ENCODE measurements around the gene ZBTB21.

Gene ZBTB21

GRCh38 chr21:42058631-42059111 lies 48.5 kb upstream of the ZBTB21 start:
- H3K4me1 ChIP-seq (ENCODE audit: control insufficient read depth, low read length), result peaks cover 32% of the 10 kb centered on the region
- H3K9me2 ChIP-seq (replicated peaks; ENCODE audit: control insufficient read depth, low read length), result no peaks in the 10 kb centered on the region

GRCh38 chr21:42057851-42058437 lies 47.8 kb upstream of the ZBTB21 start:
- no peaks in the 10 kb centered on the region for H3K9me2 ChIP-seq (replicated peaks; ENCODE audit: control insufficient read depth, low read length)
- H3K4me1 ChIP-seq (ENCODE audit: control insufficient read depth, low read length), result peaks cover 25% of the 10 kb centered on the region
- H4K20me1 ChIP-seq (ENCODE audit: control insufficient read depth, insufficient read depth, low read depth, low read length), result no peaks in the 10 kb centered on the region
- no peak for TF ChIP-seq EZH2phosphoT487 (IDR thresholded peaks at IDR 0.05; ENCODE audit: borderline replicate concordance, low read length)
- TF ChIP-seq CTCF (IDR thresholded peaks at IDR 0.05; ENCODE audit: low read depth, low read length, poor library complexity, severe bottlenecking), result no peak
- no peak overlapping the region for H3K27ac ChIP-seq (ENCODE audit: low read depth, low read length)
- no peak overlapping the region for H3K4me3 ChIP-seq (ENCODE audit: low read length)
- peaks cover 15% of the 10 kb centered on the region for H3F3A ChIP-seq (ENCODE audit: control insufficient read depth, insufficient read depth)
- no peaks in the 10 kb centered on the region for H3K36me3 ChIP-seq (ENCODE audit: control insufficient read depth, low read length)
- no peak overlapping the region for H3K4me2 ChIP-seq (ENCODE audit: low read length)
- H3K79me2 ChIP-seq (ENCODE audit: control insufficient read depth, low read length), result no peaks in the 10 kb centered on the region
- no peaks in the 10 kb centered on the region for H3K9me3 ChIP-seq (ENCODE audit: control insufficient read depth, insufficient read depth, low read length)
- H3K27me3 ChIP-seq (ENCODE audit: control insufficient read depth, low read length), result no peaks in the 10 kb centered on the region

More at GRCh38 chr21:42058631-42059111, 48.5 kb upstream of the ZBTB21 start:
- Histone ChIP-seq H3K4me2 (ENCODE audit: low read length) (no peak overlapping the region), H4K20me1 (ENCODE audit: control insufficient read depth, insufficient read depth, low read depth, low read length) (no peaks in the 10 kb centered on the region), H3F3A (ENCODE audit: control insufficient read depth, insufficient read depth) (peaks cover 22% of the 10 kb centered on the region), H3K9me3 (ENCODE audit: control insufficient read depth, insufficient read depth, low read length) (no peaks in the 10 kb centered on the region), H3K4me3 (ENCODE audit: low read length) (no peak overlapping the region), H3K27me3 (ENCODE audit: control insufficient read depth, low read length) (no peaks in the 10 kb centered on the region), H3K79me2 (ENCODE audit: control insufficient read depth, low read length) (no peaks in the 10 kb centered on the region), H3K27ac (ENCODE audit: low read depth, low read length) (no peak overlapping the region), H3K36me3 (ENCODE audit: control insufficient read depth, low read length) (no peaks in the 10 kb centered on the region)
- TF ChIP-seq CTCF (IDR thresholded peaks at IDR 0.05; ENCODE audit: low read depth, low read length, poor library complexity, severe bottlenecking), result no peak
- TF ChIP-seq EZH2phosphoT487 (IDR thresholded peaks at IDR 0.05; ENCODE audit: borderline replicate concordance, low read length), result no peak

GRCh38 chr21:42056996-42057689 lies 47.0 kb upstream of the ZBTB21 start:
- Histone ChIP-seq H3K79me2 (ENCODE audit: control insufficient read depth, low read length) (no peaks in the 10 kb centered on the region), H3K9me3 (ENCODE audit: control insufficient read depth, insufficient read depth, low read length) (no peaks in the 10 kb centered on the region), H3K4me3 (ENCODE audit: low read length) (no peak overlapping the region), H4K20me1 (ENCODE audit: control insufficient read depth, insufficient read depth, low read depth, low read length) (no peaks in the 10 kb centered on the region), H3K9me2 (replicated peaks; ENCODE audit: control insufficient read depth, low read length) (no peaks in the 10 kb centered on the region), H3K4me1 (ENCODE audit: control insufficient read depth, low read length) (peaks cover 17% of the 10 kb centered on the region), H3K4me2 (ENCODE audit: low read length) (no peak overlapping the region), H3F3A (ENCODE audit: control insufficient read depth, insufficient read depth) (peaks cover 9% of the 10 kb centered on the region), H3K36me3 (ENCODE audit: control insufficient read depth, low read length) (no peaks in the 10 kb centered on the region), H3K27ac (ENCODE audit: low read depth, low read length) (no peak overlapping the region), H3K27me3 (ENCODE audit: control insufficient read depth, low read length) (no peaks in the 10 kb centered on the region)
- TF ChIP-seq EZH2phosphoT487 (IDR thresholded peaks at IDR 0.05; ENCODE audit: borderline replicate concordance, low read length), result no peak
- TF ChIP-seq CTCF (IDR thresholded peaks at IDR 0.05; ENCODE audit: low read depth, low read length, poor library complexity, severe bottlenecking), result no peak

Measured in DOHH2 (cell line).